HFF-Myc (cell line): ENCODE results near the gene GPR161.

Experiments used
- DNase-seq: peaks from one replicate; pipeline ENCODE4 v3.0.0-alpha.2; 2011; ENCODE audit warnings: low read depth; ENCODE audit errors: extremely low read depth
- H3K4me3 ChIP-seq: replicated peaks from 2 replicates; pipeline ENCODE4 v1.5.1; 2011; ENCODE audit warnings: low read depth, mild to moderate bottlenecking, control low read depth, low read length
- TF ChIP-seq, protein P1 (sequence below): IDR thresholded peaks from 2 replicates; pipeline ENCODE4 v1.5.1; 2012; ENCODE audit warnings: mild to moderate bottlenecking, low read depth, low read length, control low read depth; ENCODE audit errors: missing control alignments

The GPR161 gene

GRCh38 chr1:168082008-168082876 is 54.5 kb downstream of the GPR161 start:
- TF ChIP-seq, protein P1, sequence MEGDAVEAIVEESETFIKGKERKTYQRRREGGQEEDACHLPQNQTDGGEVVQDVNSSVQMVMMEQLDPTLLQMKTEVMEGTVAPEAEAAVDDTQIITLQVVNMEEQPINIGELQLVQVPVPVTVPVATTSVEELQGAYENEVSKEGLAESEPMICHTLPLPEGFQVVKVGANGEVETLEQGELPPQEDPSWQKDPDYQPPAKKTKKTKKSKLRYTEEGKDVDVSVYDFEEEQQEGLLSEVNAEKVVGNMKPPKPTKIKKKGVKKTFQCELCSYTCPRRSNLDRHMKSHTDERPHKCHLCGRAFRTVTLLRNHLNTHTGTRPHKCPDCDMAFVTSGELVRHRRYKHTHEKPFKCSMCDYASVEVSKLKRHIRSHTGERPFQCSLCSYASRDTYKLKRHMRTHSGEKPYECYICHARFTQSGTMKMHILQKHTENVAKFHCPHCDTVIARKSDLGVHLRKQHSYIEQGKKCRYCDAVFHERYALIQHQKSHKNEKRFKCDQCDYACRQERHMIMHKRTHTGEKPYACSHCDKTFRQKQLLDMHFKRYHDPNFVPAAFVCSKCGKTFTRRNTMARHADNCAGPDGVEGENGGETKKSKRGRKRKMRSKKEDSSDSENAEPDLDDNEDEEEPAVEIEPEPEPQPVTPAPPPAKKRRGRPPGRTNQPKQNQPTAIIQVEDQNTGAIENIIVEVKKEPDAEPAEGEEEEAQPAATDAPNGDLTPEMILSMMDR, result peak; percentile 95
- peak; percentile 56 for DNase-seq
- no peak overlapping the region for H3K4me3 ChIP-seq

DNA sequence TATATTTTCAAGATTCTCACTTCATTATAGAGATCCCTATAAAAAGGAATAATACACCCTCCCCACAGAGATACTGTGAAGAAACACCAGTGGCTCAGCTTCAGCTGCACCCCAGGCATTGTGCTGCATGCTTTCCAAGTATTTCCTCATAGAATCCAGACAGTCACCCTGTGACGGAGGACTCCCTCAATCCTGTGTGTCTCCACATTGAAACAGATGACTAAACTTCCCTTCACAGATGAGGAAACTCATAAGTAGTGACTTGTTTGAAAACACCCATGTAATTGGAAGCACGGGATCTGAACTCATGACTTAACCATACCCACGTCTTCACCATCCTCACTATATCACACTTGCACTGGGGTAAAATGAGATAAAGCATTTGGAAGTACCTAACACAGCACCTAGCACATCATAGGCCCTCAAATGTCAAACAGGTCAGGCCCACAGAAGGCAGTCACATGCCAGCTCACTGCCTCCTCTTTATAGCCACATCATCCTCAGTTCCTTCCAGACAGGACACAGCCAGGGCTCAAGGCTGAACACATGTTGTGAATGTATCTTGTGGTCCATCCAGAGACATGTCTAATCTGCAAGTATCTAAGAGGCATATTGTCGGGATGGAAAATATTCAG is 55.2 kb downstream of the GPR161 start:
- DNase-seq, result no peak
- no peak overlapping the region for H3K4me3 ChIP-seq
- TF ChIP-seq, protein P1, result no peak

DNA sequence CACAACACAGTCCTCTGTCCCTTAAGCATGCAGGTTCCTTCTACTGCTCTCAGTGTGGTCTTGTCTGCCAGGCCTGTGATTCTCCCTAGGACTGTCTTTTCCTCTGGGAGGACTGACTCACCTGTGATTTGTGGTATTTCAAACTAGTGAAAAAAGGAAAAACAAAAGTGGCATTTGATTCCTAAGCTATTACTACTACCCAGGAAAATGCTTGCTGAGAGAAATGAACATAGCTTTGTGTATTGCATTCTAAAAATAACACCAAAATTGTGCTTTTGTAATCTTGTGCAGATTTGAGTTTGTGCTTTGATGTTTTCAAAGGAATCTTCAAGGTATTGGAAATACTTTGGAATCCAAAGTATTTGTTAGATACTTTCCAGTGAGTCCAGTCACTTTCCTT is 57.0 kb downstream of the GPR161 start:
- no peak for DNase-seq
- H3K4me3 ChIP-seq, result no peak overlapping the region
- TF ChIP-seq, protein P1, result no peak

GRCh38 chr1:168069384-168069783 is 67.3 kb downstream of the GPR161 start:
- no peak for DNase-seq
- TF ChIP-seq, protein P1, result no peak
- no peak overlapping the region for H3K4me3 ChIP-seq

DNA sequence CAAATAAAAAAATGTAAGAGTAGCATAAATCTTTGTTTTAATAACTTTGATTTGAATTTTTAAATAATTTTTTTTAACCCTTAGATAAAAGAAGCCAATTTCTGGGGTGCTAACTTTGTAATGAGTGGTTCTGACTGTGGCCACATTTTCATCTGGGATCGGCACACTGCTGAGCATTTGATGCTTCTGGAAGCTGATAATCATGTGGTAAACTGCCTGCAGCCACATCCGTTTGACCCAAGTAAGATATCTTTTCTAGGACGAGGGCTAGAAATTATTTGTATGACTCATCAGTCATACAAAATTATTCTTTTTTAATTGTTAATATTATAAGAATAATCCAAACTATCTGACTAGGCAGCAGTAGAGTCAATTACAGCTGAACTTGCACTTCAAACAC is 71.2 kb downstream of the GPR161 start:
- no peak overlapping the region for H3K4me3 ChIP-seq
- TF ChIP-seq, protein P1, result no peak
- no peak for DNase-seq

- H3K4me3 ChIP-seq, result no peak overlapping the region
- TF ChIP-seq, protein P1, result no peak
- no peak for DNase-seq
These were observed 72.5 kb downstream of the GPR161 start for GRCh38 chr1:168064216-168064615.
